Measurements from ENCODE around the gene FASTK. TPM values are rescaled to one million over a fixed set of nuclear protein-coding genes. Genes with fewer than 3 reads are reported as not detected.

The FASTK gene
- total RNA-seq: 61.3 TPM

GRCh38 chr7:151080522-151081169 lies at the start of gene FASTK:
TSS of gene FASTK (minus strand) at chr7:151080809. CDS start at chr7:151080766, 43 bp downstream.
- peak; percentile 94 for DNase-seq (ENCODE audit: low spot score)
- peak; percentile 79 for ATAC-seq

DNA sequence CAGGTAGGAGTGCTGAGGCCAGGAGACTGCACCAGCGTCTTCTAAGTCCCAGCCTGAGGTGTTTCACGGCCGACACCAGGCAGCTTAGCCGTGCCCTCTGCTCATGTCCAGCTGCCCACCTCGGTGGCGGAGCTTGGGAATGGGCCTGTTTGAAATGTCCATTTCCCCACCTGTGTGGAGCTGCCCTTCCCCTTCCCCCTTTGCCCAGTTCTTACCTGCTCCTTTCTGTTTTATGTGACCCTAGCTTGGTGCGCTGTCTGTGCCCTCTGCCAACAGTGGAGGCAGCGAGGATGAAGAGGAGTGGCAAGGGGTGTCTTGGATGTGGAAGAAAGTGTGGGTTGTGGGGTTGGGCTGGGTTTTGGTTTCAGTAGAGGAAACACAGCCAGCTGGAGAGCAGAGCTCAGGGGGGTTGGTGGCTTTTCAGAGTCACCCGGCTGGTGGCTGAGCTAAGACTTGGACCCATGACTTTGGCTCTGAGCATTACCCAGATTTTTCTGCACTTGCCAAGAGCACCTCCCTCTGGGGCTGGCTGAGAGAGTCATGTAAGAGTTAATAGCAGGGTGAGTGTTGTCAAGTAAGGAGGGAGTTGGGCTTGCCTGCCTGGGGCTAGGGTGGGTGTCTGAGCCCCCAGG lies 49.5 kb upstream of the FASTK start:
- DNase-seq (ENCODE audit: low spot score) (no peak), ATAC-seq (no peak)

DNA sequence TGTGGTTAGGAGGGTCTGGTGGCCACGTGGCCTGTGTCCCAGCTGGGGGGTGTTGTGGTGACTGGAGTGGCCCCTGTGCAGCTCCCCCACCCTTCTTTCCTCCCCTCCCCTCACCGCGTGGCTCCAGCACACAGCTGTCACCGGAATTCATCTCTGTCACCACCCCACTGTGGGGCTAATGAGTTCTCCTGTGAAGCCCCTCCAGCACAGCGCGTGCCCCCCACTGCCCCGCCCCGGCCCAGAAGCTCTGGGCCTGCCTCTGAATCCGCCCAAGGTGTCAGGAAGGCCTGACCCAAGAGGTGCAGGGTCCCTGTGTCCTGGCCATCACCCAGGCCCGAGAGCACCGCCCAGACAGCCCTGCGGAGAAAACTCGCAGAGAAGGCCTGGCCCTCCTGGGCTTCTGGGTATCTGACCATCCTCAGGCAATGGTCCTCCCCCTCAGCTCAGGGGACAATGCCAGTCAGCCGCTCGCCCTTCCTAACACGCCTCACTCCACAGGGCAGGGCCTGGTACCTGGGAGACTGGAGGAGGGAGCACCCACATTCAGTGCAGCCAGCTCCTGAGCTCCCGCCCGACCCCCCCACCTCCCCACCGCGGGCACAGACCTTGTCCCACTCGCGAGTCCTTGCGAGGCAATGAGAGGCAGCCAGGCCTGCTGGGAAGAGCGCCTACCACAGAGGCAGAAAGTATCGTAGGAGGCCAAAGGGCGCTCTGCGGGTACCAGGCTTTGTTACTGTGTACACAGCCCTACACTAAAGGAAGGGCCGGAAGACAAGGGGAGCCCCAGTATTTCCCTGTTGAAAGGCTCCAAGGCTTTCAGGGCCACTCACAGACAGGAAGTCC lies 48.7 kb upstream of the FASTK start:
- no peak for DNase-seq (ENCODE audit: low spot score)

DNA sequence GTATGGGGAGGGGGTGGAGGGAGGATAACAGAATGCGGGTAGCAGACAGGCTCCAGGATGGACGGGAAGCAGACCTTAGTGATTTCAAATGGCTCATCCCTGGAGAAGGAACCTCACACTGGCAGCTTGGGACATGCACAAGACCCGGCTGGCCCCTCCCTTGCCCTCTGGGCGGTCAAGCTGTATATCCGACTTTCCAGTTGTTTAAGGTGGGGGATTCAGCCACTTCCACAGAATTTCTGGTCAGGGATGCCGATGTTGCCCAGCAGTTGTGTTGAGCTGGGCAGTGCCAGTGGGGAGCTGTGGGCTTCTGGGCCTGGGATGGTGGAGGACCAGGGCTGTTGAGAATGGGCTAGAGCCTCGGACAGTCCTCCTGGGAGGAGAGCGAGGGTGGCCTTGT lies 48.1 kb upstream of the FASTK start:
- no peak for ATAC-seq

More for the DNA sequence above, 48.7 kb upstream of the FASTK start:
- no peak for ATAC-seq

DNA sequence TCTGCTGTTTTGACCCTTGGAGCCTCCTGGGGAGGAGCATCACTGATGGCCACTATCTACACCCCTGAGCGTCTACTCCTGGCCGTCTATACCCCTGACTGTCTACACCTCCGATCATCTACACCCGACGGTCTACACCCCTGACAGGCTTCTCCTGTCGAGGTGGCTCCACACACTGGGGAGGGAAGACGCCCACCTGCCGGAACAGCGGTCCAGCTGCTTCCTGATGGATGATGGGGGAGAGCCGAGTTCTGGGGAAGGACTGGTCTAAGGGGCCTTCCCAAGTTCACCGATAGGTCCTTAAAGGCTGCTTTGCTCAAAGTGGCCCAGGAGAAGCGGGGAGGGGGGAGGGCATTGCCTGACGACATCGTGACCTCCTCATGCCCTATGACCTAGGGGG lies 47.5 kb upstream of the FASTK start:
- ATAC-seq: no peak
- DNase-seq (ENCODE audit: low spot score): no peak

More for the DNA sequence above, 48.1 kb upstream of the FASTK start:
- no peak for DNase-seq (ENCODE audit: low spot score)

- ATAC-seq: no peak
- no peak for DNase-seq (ENCODE audit: low spot score)
These were observed 46.0 kb upstream of the FASTK start for GRCh38 chr7:151126491-151127137.

DNA sequence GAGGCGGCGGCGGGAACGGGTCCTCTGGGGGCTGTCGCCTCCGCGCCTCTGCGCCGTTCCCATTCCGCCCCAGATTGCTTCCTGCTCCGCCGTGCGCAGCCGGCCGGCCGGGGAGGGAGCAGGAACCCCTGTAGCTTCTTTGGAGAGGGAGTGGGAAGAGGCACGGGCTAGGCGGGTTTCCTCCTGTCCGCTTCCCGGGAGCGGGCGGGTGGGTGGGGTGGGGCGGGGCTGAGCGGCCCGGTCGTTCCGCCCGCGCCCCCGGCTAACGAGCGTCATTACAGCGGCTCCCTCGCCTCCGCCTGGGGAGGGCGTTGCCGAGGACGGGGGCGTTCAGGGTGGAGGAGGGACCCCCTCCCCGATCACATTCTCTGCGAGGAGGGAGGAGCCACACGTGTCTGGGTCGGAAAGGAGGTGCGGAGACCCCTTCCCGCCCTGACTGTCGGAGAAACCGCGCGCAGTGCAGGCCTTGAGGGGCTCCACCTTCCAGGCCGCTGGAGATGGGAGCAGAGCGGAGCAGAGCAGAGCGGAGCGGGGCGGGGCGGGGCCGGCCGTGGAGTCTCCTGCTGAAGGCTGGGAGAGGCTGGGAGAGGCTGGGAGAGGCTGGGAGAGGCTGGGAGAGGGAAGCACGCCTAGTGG lies 45.4 kb upstream of the FASTK start:
- ATAC-seq (no peak), DNase-seq (ENCODE audit: low spot score) (no peak)

DNA sequence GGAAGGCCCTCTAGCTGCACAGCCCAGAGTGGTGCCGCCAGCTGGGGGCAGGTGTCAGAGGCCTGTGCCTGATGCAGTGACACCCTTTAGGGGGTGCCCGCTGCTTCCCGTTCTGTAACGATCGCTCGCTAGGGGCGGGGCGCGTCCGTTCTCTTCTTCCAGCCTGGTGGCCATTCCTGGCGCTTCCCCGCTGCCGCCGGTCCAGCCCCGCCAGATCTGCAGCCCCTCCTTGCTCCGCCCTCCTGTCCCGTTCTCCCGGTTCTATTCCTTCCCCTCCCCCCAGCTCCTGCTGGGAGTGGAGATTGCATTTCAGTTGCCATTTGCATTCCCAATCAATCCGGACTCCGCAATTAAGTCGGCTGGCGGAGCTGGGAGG lies 44.8 kb upstream of the FASTK start:
- DNase-seq (ENCODE audit: low spot score) (no peak), ATAC-seq (no peak)

- no peak for DNase-seq (ENCODE audit: low spot score)
- ATAC-seq: no peak
These were observed 44.3 kb upstream of the FASTK start for GRCh38 chr7:151124899-151125399.

- DNase-seq (ENCODE audit: low spot score): no peak
These were observed 43.9 kb upstream of the FASTK start for GRCh38 chr7:151124481-151124880.

GRCh38 chr7:151123822-151124464 lies 43.3 kb upstream of the FASTK start:
- peak; percentile 82 for DNase-seq (ENCODE audit: low spot score)
- ATAC-seq: peak; percentile 93

More at GRCh38 chr7:151124481-151124880, 43.9 kb upstream of the FASTK start:
- ATAC-seq: no peak

DNA sequence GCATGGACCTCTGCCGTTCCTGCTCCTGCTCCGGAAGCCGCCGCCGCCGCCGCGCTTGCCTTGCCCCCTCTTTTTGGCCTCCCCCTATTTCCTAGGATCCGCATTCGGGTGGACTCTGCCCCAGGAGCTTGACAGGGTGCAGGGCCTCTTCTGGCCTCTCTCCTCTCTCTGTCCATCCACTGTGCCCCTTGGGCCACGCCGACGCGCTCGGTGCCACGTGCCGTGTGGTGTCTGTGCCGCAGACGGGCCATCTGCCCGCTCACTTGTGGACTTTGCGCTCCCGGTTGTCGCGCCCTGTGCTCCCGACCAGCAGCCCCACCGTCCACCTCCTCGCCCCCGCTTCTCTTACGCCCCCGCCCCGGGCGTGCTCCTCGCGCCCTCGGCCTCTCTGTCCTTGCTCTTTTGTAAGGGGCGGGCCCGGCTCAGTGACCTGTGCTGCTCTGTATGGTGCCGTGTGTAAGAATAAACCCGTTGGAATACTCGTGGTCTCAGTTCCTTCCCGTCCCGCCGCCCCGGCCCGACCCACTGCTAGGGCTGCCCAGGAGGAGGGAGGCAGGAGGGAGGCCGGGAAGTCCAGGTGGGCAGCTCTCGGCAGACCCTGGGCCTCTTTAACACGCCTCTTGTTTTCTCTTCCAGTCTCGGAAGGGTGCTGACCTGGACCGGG lies 42.7 kb upstream of the FASTK start:
- ATAC-seq (peak; percentile 12), DNase-seq (ENCODE audit: low spot score) (no peak)

- DNase-seq (ENCODE audit: low spot score) (no peak), ATAC-seq (no peak)
These were observed 42.2 kb upstream of the FASTK start for GRCh38 chr7:151122796-151123157.

- no peak for ATAC-seq
- DNase-seq (ENCODE audit: low spot score): no peak
These were observed 41.7 kb upstream of the FASTK start for GRCh38 chr7:151122276-151122675.

GRCh38 chr7:151121380-151122170 lies 41.0 kb upstream of the FASTK start:
- ATAC-seq: no peak
- no peak for DNase-seq (ENCODE audit: low spot score)

DNA sequence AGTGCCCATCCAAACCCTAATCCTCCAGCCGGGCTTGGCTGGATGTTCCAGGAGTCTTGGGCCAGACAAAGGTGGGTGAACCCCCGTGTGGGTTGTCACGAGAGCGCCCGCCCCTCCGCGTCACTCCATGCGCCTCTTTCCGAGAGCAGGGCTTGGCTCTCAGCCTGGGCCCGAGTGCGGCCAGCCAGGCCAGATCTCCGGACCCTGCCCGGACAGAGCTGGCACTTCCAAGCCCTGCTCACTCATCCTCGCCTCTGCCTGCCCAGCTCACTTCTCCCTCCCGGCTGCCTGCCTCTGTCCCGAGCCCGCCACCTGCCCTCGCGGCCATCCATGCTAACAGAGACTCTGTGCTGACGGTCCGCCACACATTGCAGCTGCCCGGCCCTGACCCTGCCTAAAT lies 40.3 kb upstream of the FASTK start:
- DNase-seq (ENCODE audit: low spot score): no peak
- ATAC-seq: no peak

GRCh38 chr7:151119902-151120301 lies 39.3 kb upstream of the FASTK start:
- no peak for ATAC-seq
- no peak for DNase-seq (ENCODE audit: low spot score)

GRCh38 chr7:151119055-151119415 lies 38.4 kb upstream of the FASTK start:
- no peak for DNase-seq (ENCODE audit: low spot score)
- no peak for ATAC-seq

Measured in left lobe of liver (tissue), 2 donors.